Upper lobe of left lung (tissue), 4 donors: ENCODE results near the gene DYNLL1.

Experiments used
- POLR2A ChIP-seq, 4 donors: fragments of 450-650 bp; IDR thresholded peaks; one replicate each; pipeline ENCODE4 v1.5.1; 2016 to 2017; ENCODE audit warnings: antibody characterized with exemption in 4 of 4, mild to moderate bottlenecking in 2 of 4
- POLR2AphosphoS5 ChIP-seq, 2 donors: sonication (generic); formaldehyde crosslinking; IDR thresholded peaks; one replicate each; pipeline ENCODE4 v1.5.1; 2017; ENCODE audit warnings: antibody characterized with exemption in 2 of 2
- TF ChIP-seq, protein P1 (sequence below), 6 experiments: fragments of 450-650 bp in 4 of 6; fragments of 200-600 bp in 2 of 6; sonication (generic) in 2 of 6; IDR thresholded peaks; one replicate each; pipeline ENCODE4 v1.5.1; 2016 to 2019; ENCODE audit warnings: antibody characterized with exemption in 6 of 6

- TF ChIP-seq POLR2A (IDR thresholded peaks at IDR 0.05) (no peak), POLR2AphosphoS5 (IDR thresholded peaks at IDR 0.05) (no peak)
- TF ChIP-seq, protein P1, sequence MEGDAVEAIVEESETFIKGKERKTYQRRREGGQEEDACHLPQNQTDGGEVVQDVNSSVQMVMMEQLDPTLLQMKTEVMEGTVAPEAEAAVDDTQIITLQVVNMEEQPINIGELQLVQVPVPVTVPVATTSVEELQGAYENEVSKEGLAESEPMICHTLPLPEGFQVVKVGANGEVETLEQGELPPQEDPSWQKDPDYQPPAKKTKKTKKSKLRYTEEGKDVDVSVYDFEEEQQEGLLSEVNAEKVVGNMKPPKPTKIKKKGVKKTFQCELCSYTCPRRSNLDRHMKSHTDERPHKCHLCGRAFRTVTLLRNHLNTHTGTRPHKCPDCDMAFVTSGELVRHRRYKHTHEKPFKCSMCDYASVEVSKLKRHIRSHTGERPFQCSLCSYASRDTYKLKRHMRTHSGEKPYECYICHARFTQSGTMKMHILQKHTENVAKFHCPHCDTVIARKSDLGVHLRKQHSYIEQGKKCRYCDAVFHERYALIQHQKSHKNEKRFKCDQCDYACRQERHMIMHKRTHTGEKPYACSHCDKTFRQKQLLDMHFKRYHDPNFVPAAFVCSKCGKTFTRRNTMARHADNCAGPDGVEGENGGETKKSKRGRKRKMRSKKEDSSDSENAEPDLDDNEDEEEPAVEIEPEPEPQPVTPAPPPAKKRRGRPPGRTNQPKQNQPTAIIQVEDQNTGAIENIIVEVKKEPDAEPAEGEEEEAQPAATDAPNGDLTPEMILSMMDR (IDR thresholded peaks at IDR 0.05): no peak
These were observed 8.7 kb downstream of the DYNLL1 start for GRCh38 chr12:120504587-120504986.
